ENCODE results near the gene CD37.
"Not testable (repeated sequence)": the region's sequence is repeated elsewhere in the genome, so short reads cannot be mapped to it uniquely, and the experiment has no call there.

The CD37 gene

DNA sequence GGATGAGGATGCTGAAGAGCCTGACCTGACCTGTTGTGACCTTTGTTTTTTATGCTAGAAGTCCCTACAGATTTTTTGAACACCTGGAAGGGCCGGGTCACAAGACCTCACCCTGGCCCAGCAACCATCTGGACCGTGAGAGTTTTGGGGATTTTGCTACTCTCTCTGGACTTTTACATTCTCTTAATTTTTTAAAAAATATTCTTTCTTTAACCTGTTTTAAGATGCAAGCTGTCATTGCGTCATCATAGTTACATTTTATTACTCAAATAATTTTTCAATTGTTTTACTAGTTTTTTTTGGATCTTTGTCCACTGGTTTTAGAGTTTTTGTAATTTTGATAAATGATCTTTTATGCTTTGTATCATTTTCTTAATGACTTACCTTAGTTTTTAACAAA is 36.0 kb downstream of the CD37 start:
- peaks cover 6% of the 10 kb centered on the region; the same call in 1 of the 2 replicates for H3K36me3 ChIP-seq (ENCODE audit: insufficient read depth, low read length)
- TF ChIP-seq, protein P1, sequence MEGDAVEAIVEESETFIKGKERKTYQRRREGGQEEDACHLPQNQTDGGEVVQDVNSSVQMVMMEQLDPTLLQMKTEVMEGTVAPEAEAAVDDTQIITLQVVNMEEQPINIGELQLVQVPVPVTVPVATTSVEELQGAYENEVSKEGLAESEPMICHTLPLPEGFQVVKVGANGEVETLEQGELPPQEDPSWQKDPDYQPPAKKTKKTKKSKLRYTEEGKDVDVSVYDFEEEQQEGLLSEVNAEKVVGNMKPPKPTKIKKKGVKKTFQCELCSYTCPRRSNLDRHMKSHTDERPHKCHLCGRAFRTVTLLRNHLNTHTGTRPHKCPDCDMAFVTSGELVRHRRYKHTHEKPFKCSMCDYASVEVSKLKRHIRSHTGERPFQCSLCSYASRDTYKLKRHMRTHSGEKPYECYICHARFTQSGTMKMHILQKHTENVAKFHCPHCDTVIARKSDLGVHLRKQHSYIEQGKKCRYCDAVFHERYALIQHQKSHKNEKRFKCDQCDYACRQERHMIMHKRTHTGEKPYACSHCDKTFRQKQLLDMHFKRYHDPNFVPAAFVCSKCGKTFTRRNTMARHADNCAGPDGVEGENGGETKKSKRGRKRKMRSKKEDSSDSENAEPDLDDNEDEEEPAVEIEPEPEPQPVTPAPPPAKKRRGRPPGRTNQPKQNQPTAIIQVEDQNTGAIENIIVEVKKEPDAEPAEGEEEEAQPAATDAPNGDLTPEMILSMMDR (IDR thresholded peaks at IDR 0.05; ENCODE audit: low read length), result no peak
- no peak overlapping the region for H3K27ac ChIP-seq (ENCODE audit: low read depth, low read length, poor library complexity, severe bottlenecking)
- peaks cover 13% of the 10 kb centered on the region for H3K9me3 ChIP-seq (ENCODE audit: low read length)
- no peaks in the 10 kb centered on the region for H4K20me1 ChIP-seq (ENCODE audit: insufficient read depth, low read length)
- no peaks in the 10 kb centered on the region; the same call in 1 of the 2 replicates for H3K27me3 ChIP-seq (ENCODE audit: insufficient read depth, low read length)
- H3K9me2 ChIP-seq (ENCODE audit: low read depth, low read length), result no peaks in the 10 kb centered on the region
- H3K9ac ChIP-seq (ENCODE audit: low read length), result no peak overlapping the region
- H3K4me1 ChIP-seq (ENCODE audit: insufficient read depth, low read length, severe bottlenecking), result peaks cover 17% of the 10 kb centered on the region
- H3K4me2 ChIP-seq (ENCODE audit: low read length), result no peak overlapping the region
- no peaks in the 10 kb centered on the region for H3K79me2 ChIP-seq (ENCODE audit: insufficient read depth, low read length)
- no peaks in the 10 kb centered on the region for H3F3A ChIP-seq (ENCODE audit: insufficient read depth, low read length)
- no peak overlapping the region for H3K4me3 ChIP-seq (ENCODE audit: low read depth, low read length, poor library complexity, severe bottlenecking)
- H2AFZ ChIP-seq (ENCODE audit: low read length), result no peak overlapping the region

DNA sequence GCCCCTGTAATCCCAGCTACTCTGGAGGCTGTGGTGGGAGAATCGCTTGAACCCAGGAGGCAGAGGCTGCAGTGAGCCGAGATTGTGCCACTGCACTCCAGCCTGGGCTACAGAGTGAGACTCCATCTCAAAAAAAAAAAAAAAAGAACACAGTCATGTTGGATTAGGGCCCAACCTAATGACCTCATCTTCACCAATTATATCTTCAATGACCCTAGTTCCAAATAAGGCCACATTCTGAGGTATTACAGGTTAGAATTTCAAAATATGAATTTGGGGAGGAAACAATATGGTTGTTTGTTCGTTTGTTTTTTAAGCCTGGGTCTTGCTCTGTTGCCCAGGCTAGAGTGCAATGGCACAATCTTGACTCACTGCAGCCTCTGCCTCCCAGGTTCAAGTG is 38.0 kb downstream of the CD37 start:
- Histone ChIP-seq H3K9ac (ENCODE audit: low read length) (peak overlapping the region; percentile 43; the same call in 1 of the 2 replicates), H3K4me2 (ENCODE audit: low read length) (peak overlapping the region; percentile 73), H3K9me3 (ENCODE audit: low read length) (peaks cover 13% of the 10 kb centered on the region), H3K4me1 (ENCODE audit: insufficient read depth, low read length, severe bottlenecking) (peaks cover 13% of the 10 kb centered on the region), H3K4me3 (ENCODE audit: low read depth, low read length, poor library complexity, severe bottlenecking) (peak overlapping the region; percentile 49)
- not testable (repeated sequence) for H4K20me1 ChIP-seq (ENCODE audit: insufficient read depth, low read length); H3K27me3 ChIP-seq (ENCODE audit: insufficient read depth, low read length); H3K9me2 ChIP-seq (ENCODE audit: low read depth, low read length); H2AFZ ChIP-seq (ENCODE audit: low read length); H3K79me2 ChIP-seq (ENCODE audit: insufficient read depth, low read length); H3K27ac ChIP-seq (ENCODE audit: low read depth, low read length, poor library complexity, severe bottlenecking); H3F3A ChIP-seq (ENCODE audit: insufficient read depth, low read length); H3K36me3 ChIP-seq (ENCODE audit: insufficient read depth, low read length)

DNA sequence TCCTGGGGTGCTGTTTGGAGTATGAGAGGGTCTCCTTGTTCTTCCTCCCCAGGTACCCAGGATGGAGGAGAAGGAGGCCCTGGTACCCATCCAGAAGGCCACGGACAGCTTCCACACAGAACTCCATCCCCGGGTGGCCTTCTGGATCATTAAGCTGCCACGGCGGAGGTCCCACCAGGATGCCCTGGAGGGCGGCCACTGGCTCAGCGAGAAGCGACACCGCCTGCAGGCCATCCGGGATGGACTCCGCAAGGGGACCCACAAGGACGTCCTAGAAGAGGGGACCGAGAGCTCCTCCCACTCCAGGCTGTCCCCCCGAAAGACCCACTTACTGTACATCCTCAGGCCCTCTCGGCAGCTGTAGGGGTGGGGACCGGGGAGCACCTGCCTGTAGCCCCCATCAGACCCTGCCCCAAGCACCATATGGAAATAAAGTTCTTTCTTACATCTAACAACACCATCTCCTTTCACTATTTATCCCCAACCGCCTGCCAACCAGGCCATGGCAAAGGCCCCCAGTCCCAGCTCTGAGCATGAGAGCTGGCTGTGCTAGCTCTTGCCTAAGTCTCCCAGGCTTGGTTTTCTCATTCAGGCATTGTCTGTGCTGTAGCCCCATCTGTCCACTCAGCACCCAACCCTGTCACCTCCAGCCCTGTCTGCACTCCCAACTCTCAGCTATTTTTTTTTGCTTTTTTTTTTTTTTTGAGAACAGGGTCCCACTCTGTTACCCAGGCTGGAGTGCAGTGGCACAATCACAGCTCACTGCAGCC is 39.6 kb downstream of the CD37 start:
- no peak overlapping the region for H3K4me2 ChIP-seq (ENCODE audit: low read length)
- no peak overlapping the region for H3K9ac ChIP-seq (ENCODE audit: low read length)
- H3K27me3 ChIP-seq (ENCODE audit: insufficient read depth, low read length), result no peaks in the 10 kb centered on the region
- no peak for TF ChIP-seq EZH2 (IDR thresholded peaks at IDR 0.05; ENCODE audit: borderline replicate concordance, low read length)
- TF ChIP-seq, protein P1 (IDR thresholded peaks at IDR 0.05; ENCODE audit: low read length), result no peak
- no peak overlapping the region for H3K27ac ChIP-seq (ENCODE audit: low read depth, low read length, poor library complexity, severe bottlenecking)
- no peaks in the 10 kb centered on the region for H4K20me1 ChIP-seq (ENCODE audit: insufficient read depth, low read length)
- H3K79me2 ChIP-seq (ENCODE audit: insufficient read depth, low read length), result no peaks in the 10 kb centered on the region
- peaks cover under 1% of the 10 kb centered on the region; the same call in 1 of the 2 replicates for H3K36me3 ChIP-seq (ENCODE audit: insufficient read depth, low read length)
- H3F3A ChIP-seq (ENCODE audit: insufficient read depth, low read length), result no peaks in the 10 kb centered on the region
- H3K4me1 ChIP-seq (ENCODE audit: insufficient read depth, low read length, severe bottlenecking), result peaks cover 13% of the 10 kb centered on the region
- H3K9me2 ChIP-seq (ENCODE audit: low read depth, low read length), result no peaks in the 10 kb centered on the region
- H2AFZ ChIP-seq (ENCODE audit: low read length), result no peak overlapping the region
- peaks cover under 1% of the 10 kb centered on the region; the same call in 1 of the 2 replicates for H3K9me3 ChIP-seq (ENCODE audit: low read length)
- H3K4me3 ChIP-seq (ENCODE audit: low read depth, low read length, poor library complexity, severe bottlenecking), result no peak overlapping the region

DNA sequence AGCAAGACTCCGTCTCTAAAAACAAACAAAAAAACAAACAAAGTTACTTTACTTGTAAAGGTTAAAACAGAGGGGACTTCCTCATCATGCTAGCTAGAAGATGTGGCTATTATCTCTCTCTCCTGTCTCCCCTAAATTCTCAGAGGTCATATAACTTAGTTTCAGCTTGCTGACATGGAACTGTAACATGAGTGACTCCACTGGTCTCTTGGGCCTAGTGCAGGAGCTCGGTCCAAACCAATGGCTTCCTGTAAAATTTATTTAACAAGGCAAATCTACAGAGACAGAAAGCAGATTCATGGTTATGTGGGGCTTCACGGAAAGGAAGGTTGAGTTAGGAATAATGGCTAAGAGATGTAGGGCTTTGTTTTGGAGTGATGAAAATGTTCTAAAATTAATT is 43.3 kb downstream of the CD37 start:
- TF ChIP-seq EZH2 (IDR thresholded peaks at IDR 0.05; ENCODE audit: borderline replicate concordance, low read length), result no peak
- TF ChIP-seq, protein P1 (IDR thresholded peaks at IDR 0.05; ENCODE audit: low read length), result no peak
- no peak overlapping the region for H3K4me2 ChIP-seq (ENCODE audit: low read length)

More for the DNA sequence above, 43.3 kb downstream of the CD37 start:
- H3K27ac ChIP-seq (ENCODE audit: low read depth, low read length, poor library complexity, severe bottlenecking), result no peak overlapping the region
- H4K20me1 ChIP-seq (ENCODE audit: insufficient read depth, low read length), result no peaks in the 10 kb centered on the region
- H3K4me3 ChIP-seq (ENCODE audit: low read depth, low read length, poor library complexity, severe bottlenecking), result no peak overlapping the region
- no peaks in the 10 kb centered on the region for H3K9me2 ChIP-seq (ENCODE audit: low read depth, low read length)
- H3F3A ChIP-seq (ENCODE audit: insufficient read depth, low read length), result no peaks in the 10 kb centered on the region
- no peaks in the 10 kb centered on the region for H3K27me3 ChIP-seq (ENCODE audit: insufficient read depth, low read length)
- H3K4me1 ChIP-seq (ENCODE audit: insufficient read depth, low read length, severe bottlenecking), result peaks cover 8% of the 10 kb centered on the region
- H2AFZ ChIP-seq (ENCODE audit: low read length), result no peak overlapping the region
- H3K36me3 ChIP-seq (ENCODE audit: insufficient read depth, low read length), result no peaks in the 10 kb centered on the region
- peaks cover 3% of the 10 kb centered on the region for H3K9me3 ChIP-seq (ENCODE audit: low read length)
- H3K79me2 ChIP-seq (ENCODE audit: insufficient read depth, low read length), result no peaks in the 10 kb centered on the region
- H3K9ac ChIP-seq (ENCODE audit: low read length), result no peak overlapping the region
